ENCODE data around the gene YIF1A.

DNA sequence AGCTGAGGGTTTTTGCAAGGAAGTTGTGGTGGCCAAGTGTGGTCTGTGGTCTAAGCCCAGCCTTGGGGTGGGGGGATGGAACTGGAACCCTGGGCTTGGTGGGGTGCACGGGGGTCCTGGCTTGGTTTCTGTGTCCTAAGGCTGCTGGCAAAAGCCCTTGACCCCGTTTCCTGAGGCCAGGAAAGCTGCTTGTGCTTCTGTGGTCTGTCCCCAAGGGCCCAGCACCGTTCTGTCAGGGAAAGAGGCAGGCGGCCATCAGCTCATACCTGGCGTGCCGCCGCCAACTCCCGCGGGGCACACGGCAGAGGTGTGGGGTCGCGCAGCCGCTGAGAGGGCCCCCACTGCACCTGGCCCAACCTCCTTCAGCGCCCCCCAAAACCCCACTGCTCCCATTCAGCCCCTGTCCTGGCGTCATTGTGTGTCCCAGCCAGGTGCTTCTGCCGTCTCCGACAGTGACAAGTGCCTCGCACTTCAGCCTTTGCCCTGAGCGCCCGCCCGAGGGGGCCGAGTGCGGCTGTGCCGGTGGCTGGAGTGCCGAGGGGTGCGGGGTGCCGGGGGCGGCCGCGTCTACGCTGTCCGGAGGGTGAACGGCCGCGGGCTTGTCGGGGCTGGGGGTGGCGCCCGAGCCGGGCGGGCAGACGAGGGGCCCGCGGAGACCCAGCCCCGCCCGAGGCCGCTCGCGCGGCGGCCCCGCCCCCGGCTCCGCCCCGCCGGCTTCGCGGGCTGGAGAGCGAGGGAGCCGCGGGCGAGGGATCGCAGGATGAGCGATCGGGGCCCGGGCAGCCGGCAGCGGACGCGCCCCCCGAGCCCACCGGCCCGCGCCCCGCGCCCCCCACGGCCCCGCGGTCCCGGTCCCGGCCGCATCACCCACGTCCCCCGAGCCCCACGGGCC lies 11.2 kb downstream of the YIF1A start, which contains the start of gene CNIH2:
- TF ChIP-seq, protein P1, sequence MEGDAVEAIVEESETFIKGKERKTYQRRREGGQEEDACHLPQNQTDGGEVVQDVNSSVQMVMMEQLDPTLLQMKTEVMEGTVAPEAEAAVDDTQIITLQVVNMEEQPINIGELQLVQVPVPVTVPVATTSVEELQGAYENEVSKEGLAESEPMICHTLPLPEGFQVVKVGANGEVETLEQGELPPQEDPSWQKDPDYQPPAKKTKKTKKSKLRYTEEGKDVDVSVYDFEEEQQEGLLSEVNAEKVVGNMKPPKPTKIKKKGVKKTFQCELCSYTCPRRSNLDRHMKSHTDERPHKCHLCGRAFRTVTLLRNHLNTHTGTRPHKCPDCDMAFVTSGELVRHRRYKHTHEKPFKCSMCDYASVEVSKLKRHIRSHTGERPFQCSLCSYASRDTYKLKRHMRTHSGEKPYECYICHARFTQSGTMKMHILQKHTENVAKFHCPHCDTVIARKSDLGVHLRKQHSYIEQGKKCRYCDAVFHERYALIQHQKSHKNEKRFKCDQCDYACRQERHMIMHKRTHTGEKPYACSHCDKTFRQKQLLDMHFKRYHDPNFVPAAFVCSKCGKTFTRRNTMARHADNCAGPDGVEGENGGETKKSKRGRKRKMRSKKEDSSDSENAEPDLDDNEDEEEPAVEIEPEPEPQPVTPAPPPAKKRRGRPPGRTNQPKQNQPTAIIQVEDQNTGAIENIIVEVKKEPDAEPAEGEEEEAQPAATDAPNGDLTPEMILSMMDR (IDR thresholded peaks at IDR 0.05): no peak
- TF ChIP-seq POLR2A (IDR thresholded peaks at IDR 0.05): peak in 1 of 2 donors; percentile 18
